Endothelial cell of umbilical vein (primary cell): ENCODE measurements around the gene ASCL3.

Experiments
- EZH2 ChIP-seq: IDR thresholded peaks from 2 replicates; pipeline ENCODE4 v1.6.1; 2012; ENCODE audit warnings: borderline replicate concordance, low read depth, mild to moderate bottlenecking, moderate library complexity, low read length, inconsistent platforms; ENCODE audit not compliant: severe bottlenecking
- FOS ChIP-seq: IDR thresholded peaks from 2 replicates; pipeline ENCODE4 v1.6.1; 2011; ENCODE audit warnings: mild to moderate bottlenecking, low read length, moderate library complexity, borderline replicate concordance; ENCODE audit not compliant: insufficient read depth
- GATA2 ChIP-seq: IDR thresholded peaks from 2 replicates; pipeline ENCODE4 v1.7.0; 2011; ENCODE audit warnings: low read depth, mild to moderate bottlenecking, moderate library complexity, mixed read lengths, low read length; ENCODE audit not compliant: insufficient read length, insufficient read depth
- JUN ChIP-seq: IDR thresholded peaks from 2 replicates; pipeline ENCODE4 v1.6.1; 2011; ENCODE audit warnings: borderline replicate concordance, low read depth; ENCODE audit not compliant: insufficient read length, insufficient read depth
- MYC ChIP-seq: IDR thresholded peaks from one replicate; pipeline ENCODE4 v1.6.1; 2011; ENCODE audit warnings: mild to moderate bottlenecking, low read depth, low read length
- POLR2A ChIP-seq: IDR thresholded peaks from 2 replicates; pipeline ENCODE4 v1.6.1; 2012; ENCODE audit warnings: low read depth, mild to moderate bottlenecking, control low read depth, low read length
- POLR2AphosphoS5 ChIP-seq: IDR thresholded peaks from 2 replicates; pipeline ENCODE4 v1.6.1; 2012; ENCODE audit warnings: low read depth, mild to moderate bottlenecking, control low read depth, low read length, moderate library complexity; ENCODE audit not compliant: insufficient read depth
- TF ChIP-seq, protein P1 (sequence below), 2 donors: IDR thresholded peaks; 1 replicate in 1 of 2; 2 replicates in 1 of 2; pipeline ENCODE4 v1.5.1; 2011; ENCODE audit warnings: low read length in 2 of 2, mild to moderate bottlenecking in 2 of 2, moderate library complexity in 2 of 2, control low read depth in 1 of 2, inconsistent platforms in 1 of 2, low read depth in 1 of 2; ENCODE audit not compliant: insufficient read depth in 1 of 2; ENCODE audit errors: extremely low read depth in 1 of 2
- TF ChIP-seq, protein P2 (sequence below): IDR thresholded peaks from 2 replicates; pipeline ENCODE4 v1.6.1; 2011; ENCODE audit not compliant: insufficient read depth, insufficient read length

DNA sequence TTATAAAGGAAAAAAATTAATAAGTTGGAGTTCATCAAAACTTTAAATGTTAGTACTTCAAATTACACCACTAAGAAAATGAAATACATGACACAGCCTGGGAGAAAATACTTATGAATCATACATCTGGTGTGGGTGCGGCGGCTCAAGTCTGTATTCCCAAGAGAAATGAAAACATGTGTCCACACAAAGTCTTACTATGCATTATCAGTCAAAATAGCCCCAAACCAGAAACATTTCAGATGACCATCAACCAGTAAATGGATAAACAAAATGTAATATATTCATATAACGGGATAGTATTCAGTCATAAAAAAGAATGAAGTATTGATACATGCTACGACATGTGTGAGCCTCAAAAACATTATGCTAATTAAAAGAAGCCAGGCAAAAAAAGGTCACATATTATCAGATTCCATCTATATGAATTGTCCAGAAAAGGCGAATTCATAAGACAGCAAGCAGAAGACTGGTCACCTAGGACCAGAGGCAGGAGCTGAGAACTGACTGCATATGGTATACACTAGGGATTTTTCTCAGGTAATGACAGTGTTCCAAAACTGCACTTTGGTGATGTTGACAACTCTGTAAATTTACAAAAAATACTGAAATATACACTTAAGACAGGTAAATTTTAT lies 37.2 kb downstream of the ASCL3 start:
- TF ChIP-seq POLR2A (no peak), FOS (no peak), EZH2 (no peak), POLR2AphosphoS5 (no peak), JUN (no peak), MYC (no peak), GATA2 (no peak)
- TF ChIP-seq, protein P1, sequence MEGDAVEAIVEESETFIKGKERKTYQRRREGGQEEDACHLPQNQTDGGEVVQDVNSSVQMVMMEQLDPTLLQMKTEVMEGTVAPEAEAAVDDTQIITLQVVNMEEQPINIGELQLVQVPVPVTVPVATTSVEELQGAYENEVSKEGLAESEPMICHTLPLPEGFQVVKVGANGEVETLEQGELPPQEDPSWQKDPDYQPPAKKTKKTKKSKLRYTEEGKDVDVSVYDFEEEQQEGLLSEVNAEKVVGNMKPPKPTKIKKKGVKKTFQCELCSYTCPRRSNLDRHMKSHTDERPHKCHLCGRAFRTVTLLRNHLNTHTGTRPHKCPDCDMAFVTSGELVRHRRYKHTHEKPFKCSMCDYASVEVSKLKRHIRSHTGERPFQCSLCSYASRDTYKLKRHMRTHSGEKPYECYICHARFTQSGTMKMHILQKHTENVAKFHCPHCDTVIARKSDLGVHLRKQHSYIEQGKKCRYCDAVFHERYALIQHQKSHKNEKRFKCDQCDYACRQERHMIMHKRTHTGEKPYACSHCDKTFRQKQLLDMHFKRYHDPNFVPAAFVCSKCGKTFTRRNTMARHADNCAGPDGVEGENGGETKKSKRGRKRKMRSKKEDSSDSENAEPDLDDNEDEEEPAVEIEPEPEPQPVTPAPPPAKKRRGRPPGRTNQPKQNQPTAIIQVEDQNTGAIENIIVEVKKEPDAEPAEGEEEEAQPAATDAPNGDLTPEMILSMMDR (IDR thresholded peaks at IDR 0.05; ENCODE audit: extremely low read depth in 1 of 2, insufficient read depth in 1 of 2, low read depth in 1 of 2, low read length in 2 of 2): no peak
- TF ChIP-seq, protein P2, sequence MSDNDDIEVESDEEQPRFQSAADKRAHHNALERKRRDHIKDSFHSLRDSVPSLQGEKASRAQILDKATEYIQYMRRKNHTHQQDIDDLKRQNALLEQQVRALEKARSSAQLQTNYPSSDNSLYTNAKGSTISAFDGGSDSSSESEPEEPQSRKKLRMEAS: no peak
